ENCODE measurements around the gene CHEK2. TPM values are rescaled to one million over a fixed set of nuclear protein-coding genes. Genes with fewer than 3 reads are reported as not detected.
"Not testable (repeated sequence)": the region's sequence is repeated elsewhere in the genome, so short reads cannot be mapped to it uniquely, and the experiment has no call there.

The CHEK2 gene
- total RNA-seq, 1 donor from 2014 or later, result 35.0 TPM

- no peak overlapping the region for H3K27ac Mint-ChIP-seq
- intact Hi-C loops (cut with micrococcal nuclease), result no loop called here
- H3K27me3 Mint-ChIP-seq (ENCODE audit: insufficient read depth), result no peaks in the 10 kb centered on the region
- no peaks in the 10 kb centered on the region for H3K9me3 Mint-ChIP-seq
- H3K4me1 Mint-ChIP-seq (ENCODE audit: low read depth), result peaks cover 37% of the 10 kb centered on the region
- no peak overlapping the region for H3K4me3 Mint-ChIP-seq
- no peak for DNase-seq (ENCODE audit: low spot score)
- peaks cover 44% of the 10 kb centered on the region for H3K36me3 Mint-ChIP-seq (ENCODE audit: low read depth)
Observed at GRCh38 chr22:28710107-28710506, 31.5 kb downstream of the CHEK2 start.

GRCh38 chr22:28706845-28707244 lies 34.8 kb downstream of the CHEK2 start:
- DNase-seq (ENCODE audit: low spot score), result no peak
- Mint-ChIP-seq H3K27me3 (ENCODE audit: insufficient read depth) (no peaks in the 10 kb centered on the region), H3K9me3 (no peaks in the 10 kb centered on the region), H3K4me3 (no peak overlapping the region), H3K4me1 (ENCODE audit: low read depth) (peaks cover 14% of the 10 kb centered on the region), H3K36me3 (ENCODE audit: low read depth) (peaks cover 42% of the 10 kb centered on the region), H3K27ac (no peak overlapping the region)
- intact Hi-C loops (cut with micrococcal nuclease), result no loop called here

- Mint-ChIP-seq H3K27me3 (ENCODE audit: insufficient read depth) (no peaks in the 10 kb centered on the region), H3K36me3 (ENCODE audit: low read depth) (peaks cover 38% of the 10 kb centered on the region)
- no peak for DNase-seq (ENCODE audit: low spot score)
Observed at GRCh38 chr22:28703436-28703835, 38.2 kb downstream of the CHEK2 start.

GRCh38 chr22:28702891-28703290 lies 38.7 kb downstream of the CHEK2 start:
- Mint-ChIP-seq H3K36me3 (ENCODE audit: low read depth) (peaks cover 36% of the 10 kb centered on the region), H3K27ac (no peak overlapping the region), H3K27me3 (ENCODE audit: insufficient read depth) (no peaks in the 10 kb centered on the region), H3K4me3 (no peak overlapping the region), H3K9me3 (no peaks in the 10 kb centered on the region), H3K4me1 (ENCODE audit: low read depth) (no peaks in the 10 kb centered on the region)
- no peak for DNase-seq (ENCODE audit: low spot score)
- intact Hi-C loops (cut with micrococcal nuclease), result loop anchor here (2.0 kb wide), 1 partner anchor 16 kb away; no protein-coding TSS in a partner anchor

More at GRCh38 chr22:28703436-28703835, 38.2 kb downstream of the CHEK2 start:
- no peaks in the 10 kb centered on the region for H3K9me3 Mint-ChIP-seq
- intact Hi-C loops (cut with micrococcal nuclease), result loop anchor here (2.0 kb wide), 1 partner anchor 15 kb away; no protein-coding TSS in a partner anchor
- H3K4me3 Mint-ChIP-seq, result no peak overlapping the region
- no peaks in the 10 kb centered on the region for H3K4me1 Mint-ChIP-seq (ENCODE audit: low read depth)
- H3K27ac Mint-ChIP-seq, result no peak overlapping the region

GRCh38 chr22:28693041-28693760 lies 48.4 kb downstream of the CHEK2 start:
- H3K27me3 Mint-ChIP-seq (ENCODE audit: insufficient read depth); intact Hi-C loops (cut with micrococcal nuclease); H3K4me1 Mint-ChIP-seq (ENCODE audit: low read depth); H3K4me3 Mint-ChIP-seq; H3K27ac Mint-ChIP-seq; H3K9me3 Mint-ChIP-seq; DNase-seq (ENCODE audit: low spot score): not testable (repeated sequence)
- H3K36me3 Mint-ChIP-seq (ENCODE audit: low read depth), result peaks cover 47% of the 10 kb centered on the region

- H3K4me1 Mint-ChIP-seq (ENCODE audit: low read depth); DNase-seq (ENCODE audit: low spot score); intact Hi-C loops (cut with micrococcal nuclease); H3K27me3 Mint-ChIP-seq (ENCODE audit: insufficient read depth); H3K9me3 Mint-ChIP-seq; H3K4me3 Mint-ChIP-seq; H3K27ac Mint-ChIP-seq: not testable (repeated sequence)
- peaks cover 55% of the 10 kb centered on the region for H3K36me3 Mint-ChIP-seq (ENCODE audit: low read depth)
Observed at GRCh38 chr22:28689796-28690195, 51.8 kb downstream of the CHEK2 start.

- H3K4me3 Mint-ChIP-seq; intact Hi-C loops (cut with micrococcal nuclease); DNase-seq (ENCODE audit: low spot score); H3K27ac Mint-ChIP-seq; H3K9me3 Mint-ChIP-seq; H3K4me1 Mint-ChIP-seq (ENCODE audit: low read depth): not testable (repeated sequence)
- Mint-ChIP-seq H3K36me3 (ENCODE audit: low read depth) (peaks cover 18% of the 10 kb centered on the region), H3K27me3 (ENCODE audit: insufficient read depth) (peaks cover 55% of the 10 kb centered on the region)
Observed at GRCh38 chr22:28682966-28683365, 58.7 kb downstream of the CHEK2 start.

- H3K9me3 Mint-ChIP-seq; intact Hi-C loops (cut with micrococcal nuclease); DNase-seq (ENCODE audit: low spot score); H3K4me1 Mint-ChIP-seq (ENCODE audit: low read depth); H3K27ac Mint-ChIP-seq; H3K36me3 Mint-ChIP-seq (ENCODE audit: low read depth): not testable (repeated sequence)
- peak overlapping the region; percentile 84 for H3K4me3 Mint-ChIP-seq
- H3K27me3 Mint-ChIP-seq (ENCODE audit: insufficient read depth), result peaks cover 66% of the 10 kb centered on the region
Observed at GRCh38 chr22:28680813-28681490, 60.7 kb downstream of the CHEK2 start.

GRCh38 chr22:28679611-28680287 lies 61.9 kb downstream of the CHEK2 start, which contains the start of gene TTC28:
TSS of gene TTC28 (minus strand) at chr22:28679840. CDS start at chr22:28679723, 117 bp downstream.
- not testable (repeated sequence) for H3K9me3 Mint-ChIP-seq; DNase-seq (ENCODE audit: low spot score); H3K27ac Mint-ChIP-seq; H3K36me3 Mint-ChIP-seq (ENCODE audit: low read depth)
- peaks cover 70% of the 10 kb centered on the region for H3K27me3 Mint-ChIP-seq (ENCODE audit: insufficient read depth)
- peak within 1 kb of the TSS; percentile 84 for H3K4me3 Mint-ChIP-seq
- intact Hi-C loops (cut with micrococcal nuclease), result loop anchor here (2.0 kb wide), 1 partner anchor 27 kb away; no protein-coding TSS in a partner anchor
- peaks cover 12% of the 10 kb centered on the region for H3K4me1 Mint-ChIP-seq (ENCODE audit: low read depth)

GRCh38 chr22:28678778-28679610 lies 62.6 kb downstream of the CHEK2 start:
- H3K27me3 Mint-ChIP-seq (ENCODE audit: insufficient read depth), result peaks cover 74% of the 10 kb centered on the region
- not testable (repeated sequence) for DNase-seq (ENCODE audit: low spot score); H3K27ac Mint-ChIP-seq; H3K9me3 Mint-ChIP-seq; H3K36me3 Mint-ChIP-seq (ENCODE audit: low read depth)
- intact Hi-C loops (cut with micrococcal nuclease), result loop anchor here (2.0 kb wide), 1 partner anchor 26 kb away; no protein-coding TSS in a partner anchor
- peaks cover 20% of the 10 kb centered on the region for H3K4me1 Mint-ChIP-seq (ENCODE audit: low read depth)
- peak overlapping the region; percentile 61 for H3K4me3 Mint-ChIP-seq

GRCh38 chr22:28678170-28678569 lies 63.5 kb downstream of the CHEK2 start:
- Mint-ChIP-seq H3K4me3 (peak overlapping the region; percentile 26), H3K27me3 (ENCODE audit: insufficient read depth) (peaks cover 80% of the 10 kb centered on the region), H3K4me1 (ENCODE audit: low read depth) (peaks cover 28% of the 10 kb centered on the region)
- H3K27ac Mint-ChIP-seq; H3K36me3 Mint-ChIP-seq (ENCODE audit: low read depth); DNase-seq (ENCODE audit: low spot score); H3K9me3 Mint-ChIP-seq: not testable (repeated sequence)
- intact Hi-C loops (cut with micrococcal nuclease), result loop anchor here (2.0 kb wide), 1 partner anchor 25 kb away; no protein-coding TSS in a partner anchor

GRCh38 chr22:28674121-28674563 lies 67.5 kb downstream of the CHEK2 start:
- DNase-seq (ENCODE audit: low spot score), result peak; percentile 37
- Mint-ChIP-seq H3K36me3 (ENCODE audit: low read depth) (peaks cover 5% of the 10 kb centered on the region), H3K4me1 (ENCODE audit: low read depth) (peaks cover 30% of the 10 kb centered on the region), H3K9me3 (peaks cover 11% of the 10 kb centered on the region), H3K27me3 (ENCODE audit: insufficient read depth) (peaks cover 75% of the 10 kb centered on the region), H3K4me3 (peak overlapping the region; percentile 73), H3K27ac (peak overlapping the region; percentile 99)
- intact Hi-C loops (cut with micrococcal nuclease), result loop anchor here (1.0 to 5.0 kb wide), 8 partner anchors 41 to 282 kb away; partner anchors contain the start of genes HSCB and ZNRF3

Data from activated T-helper 1 cell treated with anti-CD3 and anti-CD28 coated beads, Interleukin-12 subunit alpha, Interleukin-12 subunit beta, Interleukin-2, Interleukin-4 antibody, amounts not matched to agents 30 ng/mL and 10 ng/mL and 1 ng/mL, durations not matched to agents 14 hours and 24 hours and 36 hours (primary cell).